ENCODE results near the gene TTC28. TPM values are rescaled to one million over a fixed set of nuclear protein-coding genes. Genes with fewer than 3 reads are reported as not detected.

Gene TTC28
- total RNA-seq, 1 donor from 2014 or later: 13.5 TPM

DNA sequence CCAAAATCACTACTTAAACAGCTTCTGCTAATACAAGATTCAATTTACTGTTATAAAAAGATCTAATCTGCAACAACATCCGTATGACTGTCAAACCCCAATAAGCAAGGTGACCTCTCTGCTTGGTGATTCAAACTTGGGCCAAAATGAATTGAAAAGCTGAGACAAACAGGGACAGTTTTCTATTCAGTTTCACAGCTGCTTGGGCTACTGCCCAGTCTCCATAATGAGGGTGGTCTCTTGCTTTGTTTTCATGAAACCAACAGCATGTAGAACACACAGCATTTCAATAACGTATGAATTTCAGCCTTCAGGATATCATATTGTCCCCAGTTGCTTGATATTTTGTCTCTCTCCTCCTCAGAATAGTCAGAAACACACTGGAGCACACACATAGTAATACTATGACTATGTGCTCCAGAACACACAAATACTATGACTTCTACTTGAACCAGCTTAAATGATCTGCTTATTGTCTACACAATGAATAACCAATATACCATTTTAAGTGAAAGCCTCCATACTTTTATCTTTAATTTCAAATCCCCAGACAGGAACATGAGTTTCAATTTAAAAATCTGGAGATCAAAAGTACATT lies 285.0 kb downstream of the TTC28 start:
- H3K4me3 ChIP-seq (ENCODE audit: low read depth, low read length): no peak overlapping the region
- no peak for DNase-seq (ENCODE audit: low read depth)
- no peaks in the 10 kb centered on the region for H3K27me3 ChIP-seq (ENCODE audit: control insufficient read depth, insufficient read depth, low read length)
- H3K36me3 ChIP-seq (ENCODE audit: control insufficient read depth, insufficient read depth, low read length): no peaks in the 10 kb centered on the region
- TF ChIP-seq, protein P1, sequence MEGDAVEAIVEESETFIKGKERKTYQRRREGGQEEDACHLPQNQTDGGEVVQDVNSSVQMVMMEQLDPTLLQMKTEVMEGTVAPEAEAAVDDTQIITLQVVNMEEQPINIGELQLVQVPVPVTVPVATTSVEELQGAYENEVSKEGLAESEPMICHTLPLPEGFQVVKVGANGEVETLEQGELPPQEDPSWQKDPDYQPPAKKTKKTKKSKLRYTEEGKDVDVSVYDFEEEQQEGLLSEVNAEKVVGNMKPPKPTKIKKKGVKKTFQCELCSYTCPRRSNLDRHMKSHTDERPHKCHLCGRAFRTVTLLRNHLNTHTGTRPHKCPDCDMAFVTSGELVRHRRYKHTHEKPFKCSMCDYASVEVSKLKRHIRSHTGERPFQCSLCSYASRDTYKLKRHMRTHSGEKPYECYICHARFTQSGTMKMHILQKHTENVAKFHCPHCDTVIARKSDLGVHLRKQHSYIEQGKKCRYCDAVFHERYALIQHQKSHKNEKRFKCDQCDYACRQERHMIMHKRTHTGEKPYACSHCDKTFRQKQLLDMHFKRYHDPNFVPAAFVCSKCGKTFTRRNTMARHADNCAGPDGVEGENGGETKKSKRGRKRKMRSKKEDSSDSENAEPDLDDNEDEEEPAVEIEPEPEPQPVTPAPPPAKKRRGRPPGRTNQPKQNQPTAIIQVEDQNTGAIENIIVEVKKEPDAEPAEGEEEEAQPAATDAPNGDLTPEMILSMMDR (IDR thresholded peaks at IDR 0.05; ENCODE audit: insufficient read depth, low read length, poor library complexity, severe bottlenecking): no peak

DNA sequence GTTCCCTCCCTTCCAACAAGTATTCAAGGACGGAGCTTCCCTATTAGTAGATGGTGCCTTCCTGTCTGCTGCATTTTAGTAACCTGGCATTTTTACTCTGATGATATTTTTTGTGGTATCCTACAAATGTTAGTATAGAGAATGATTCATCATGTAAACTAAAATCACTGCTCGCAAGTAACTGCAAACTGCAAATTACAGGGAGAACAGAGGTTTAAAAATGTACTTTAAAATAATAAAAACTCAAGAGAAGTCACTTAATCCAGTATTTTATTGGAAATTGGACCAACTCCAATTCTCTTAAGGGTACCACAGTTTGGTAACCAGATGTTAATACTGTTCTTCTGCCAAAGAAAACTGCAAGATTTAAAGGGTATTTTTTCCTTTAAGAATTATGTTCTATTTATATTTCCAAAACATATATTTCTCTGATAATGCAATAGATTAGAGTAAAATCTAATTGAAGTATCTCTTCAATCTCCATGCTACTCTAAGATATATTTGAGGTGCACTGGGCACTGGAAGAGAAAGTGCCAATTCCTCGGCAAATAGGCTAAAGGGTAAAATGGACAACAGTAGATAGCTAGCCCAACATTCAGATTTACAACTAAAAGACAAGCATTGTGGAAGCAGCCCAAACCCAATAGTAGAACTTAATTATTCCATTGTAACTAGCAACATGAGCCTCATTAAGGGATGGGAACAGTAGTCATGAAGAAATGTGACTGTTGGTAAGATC lies 298.0 kb downstream of the TTC28 start:
- no peak overlapping the region for H3K4me3 ChIP-seq (ENCODE audit: low read depth, low read length)
- TF ChIP-seq, protein P1 (IDR thresholded peaks at IDR 0.05; ENCODE audit: insufficient read depth, low read length, poor library complexity, severe bottlenecking): no peak
- no peak for DNase-seq (ENCODE audit: low read depth)
- H3K36me3 ChIP-seq (ENCODE audit: control insufficient read depth, insufficient read depth, low read length): no peaks in the 10 kb centered on the region
- H3K27me3 ChIP-seq (ENCODE audit: control insufficient read depth, insufficient read depth, low read length): no peaks in the 10 kb centered on the region

DNA sequence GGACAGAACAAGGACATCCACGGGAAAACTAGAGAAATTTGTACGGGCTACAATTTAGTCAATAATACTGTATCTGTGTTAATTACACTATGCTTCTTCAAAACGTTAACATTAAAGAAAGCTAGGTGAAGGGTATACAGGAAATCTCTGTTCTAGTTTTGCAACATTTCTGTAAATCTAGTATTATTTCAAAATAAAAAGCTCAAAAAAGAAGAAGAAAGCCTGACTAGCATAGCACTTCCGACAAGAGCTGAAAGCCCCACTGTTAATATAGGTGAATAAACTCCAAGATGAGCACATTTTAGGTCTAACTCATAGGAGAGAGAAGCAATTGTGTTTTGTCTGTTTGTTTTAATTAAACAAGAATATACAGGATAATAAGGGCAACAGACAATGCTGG lies 299.7 kb downstream of the TTC28 start:
- no peak overlapping the region for H3K4me3 ChIP-seq (ENCODE audit: low read depth, low read length)
- TF ChIP-seq, protein P1 (IDR thresholded peaks at IDR 0.05; ENCODE audit: insufficient read depth, low read length, poor library complexity, severe bottlenecking): no peak
- H3K27me3 ChIP-seq (ENCODE audit: control insufficient read depth, insufficient read depth, low read length): no peaks in the 10 kb centered on the region
- H3K36me3 ChIP-seq (ENCODE audit: control insufficient read depth, insufficient read depth, low read length): no peaks in the 10 kb centered on the region
- no peak for DNase-seq (ENCODE audit: low read depth)

DNA sequence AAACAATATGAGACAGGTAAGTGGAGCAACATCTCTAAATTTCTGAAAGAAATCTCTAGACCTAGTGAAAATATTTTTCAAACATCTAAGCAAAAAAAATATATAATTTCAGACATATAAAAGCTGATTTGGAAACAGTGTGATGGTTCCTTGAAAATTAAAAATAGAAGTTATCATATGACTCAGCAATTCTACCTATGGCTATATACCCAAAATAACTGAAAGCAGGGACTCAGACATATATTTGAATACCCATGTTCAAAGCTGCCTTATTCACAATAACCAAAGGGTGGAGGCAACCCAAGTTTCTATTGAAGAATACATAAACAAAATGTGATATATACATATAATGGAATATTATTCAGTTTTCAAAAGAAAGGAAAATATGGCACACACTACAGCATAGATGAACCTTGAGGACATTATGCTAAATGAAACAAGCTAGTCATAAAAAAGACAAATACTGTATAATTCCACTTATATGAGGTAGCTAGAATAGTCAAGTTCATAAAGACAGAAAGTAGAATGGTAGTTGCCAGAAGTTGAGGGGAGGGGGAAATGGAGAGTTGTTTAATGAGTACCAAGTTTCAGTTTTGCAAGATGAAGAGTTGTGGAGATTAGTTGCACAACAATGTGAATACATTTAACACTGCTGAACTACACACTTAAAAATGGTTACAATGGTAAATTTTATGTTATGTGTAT lies 300.4 kb downstream of the TTC28 start:
- TF ChIP-seq, protein P1 (IDR thresholded peaks at IDR 0.05; ENCODE audit: insufficient read depth, low read length, poor library complexity, severe bottlenecking): no peak
- no peak for DNase-seq (ENCODE audit: low read depth)
- Histone ChIP-seq H3K36me3 (ENCODE audit: control insufficient read depth, insufficient read depth, low read length) (no peaks in the 10 kb centered on the region), H3K27me3 (ENCODE audit: control insufficient read depth, insufficient read depth, low read length) (no peaks in the 10 kb centered on the region), H3K4me3 (ENCODE audit: low read depth, low read length) (no peak overlapping the region)

DNA sequence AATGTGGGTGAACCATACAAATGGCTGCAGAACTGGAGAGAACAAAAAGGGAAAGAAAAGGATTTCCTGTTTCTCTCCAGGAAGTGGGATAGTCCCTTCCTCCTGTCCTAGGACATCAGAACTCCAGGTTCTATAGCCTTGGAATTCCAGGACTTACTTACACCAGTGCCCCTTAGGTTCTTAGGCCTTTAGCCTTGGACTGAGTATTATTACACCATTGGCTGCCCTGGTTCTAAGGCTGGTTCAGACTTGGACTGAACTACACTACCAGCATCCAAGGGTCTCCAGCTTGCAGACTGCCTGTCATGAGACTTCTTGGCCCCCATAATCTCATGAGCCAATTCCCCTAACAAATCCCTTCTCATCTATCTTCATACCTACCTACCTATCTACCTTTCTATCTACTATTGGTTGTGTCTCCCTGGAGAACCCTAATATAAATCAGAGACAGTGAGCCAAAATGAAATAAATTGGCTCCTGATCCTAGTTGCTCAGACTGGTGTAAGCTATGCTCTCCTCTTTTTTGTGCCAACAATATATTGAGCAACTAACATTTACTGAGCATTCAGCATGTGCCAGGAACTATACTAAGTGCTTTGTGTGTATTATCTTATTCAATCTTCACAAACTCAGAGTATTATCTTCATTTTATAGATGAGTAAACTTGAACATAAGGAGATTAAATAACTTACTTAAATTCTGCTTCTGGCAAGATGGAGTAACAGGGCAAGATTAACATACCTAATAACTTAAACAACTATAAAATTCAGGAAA lies 303.7 kb downstream of the TTC28 start:
- Histone ChIP-seq H3K36me3 (ENCODE audit: control insufficient read depth, insufficient read depth, low read length) (no peaks in the 10 kb centered on the region), H3K4me3 (ENCODE audit: low read depth, low read length) (no peak overlapping the region), H3K27me3 (ENCODE audit: control insufficient read depth, insufficient read depth, low read length) (no peaks in the 10 kb centered on the region)
- TF ChIP-seq, protein P1 (IDR thresholded peaks at IDR 0.05; ENCODE audit: insufficient read depth, low read length, poor library complexity, severe bottlenecking): no peak
- no peak for DNase-seq (ENCODE audit: low read depth)
